GM19397 (cell line): ENCODE data around the gene PTPN1.
"Not testable (repeated sequence)": the region's sequence is repeated elsewhere in the genome, so short reads cannot be mapped to it uniquely, and the experiment has no call there.

Experiments
- ATAC-seq: cut with Tn5 transposase; IDR thresholded peaks from one replicate; pipeline ENCODE4 v1.9.1; 2021; ENCODE audit warnings: mild to moderate bottlenecking, moderate library complexity; ENCODE audit not compliant: unreplicated experiment

PTPN1 gene

GRCh38 chr20:50587291-50587961 lies 77.2 kb downstream of the PTPN1 start:
- ATAC-seq: no peak

- ATAC-seq: no peak
Observed at GRCh38 chr20:50588034-50588736, 78.0 kb downstream of the PTPN1 start.

- no peak for ATAC-seq
Observed at GRCh38 chr20:50589548-50590347, 79.6 kb downstream of the PTPN1 start.

GRCh38 chr20:50590348-50590664 lies 80.1 kb downstream of the PTPN1 start:
- no peak for ATAC-seq

- no peak for ATAC-seq
Observed at GRCh38 chr20:50591233-50591852, 81.2 kb downstream of the PTPN1 start.

- ATAC-seq: no peak
Observed at GRCh38 chr20:50592282-50593004, 82.3 kb downstream of the PTPN1 start.

GRCh38 chr20:50593005-50593335 lies 82.8 kb downstream of the PTPN1 start:
- ATAC-seq: no peak

GRCh38 chr20:50594231-50594590 lies 84.0 kb downstream of the PTPN1 start:
- ATAC-seq: no peak

GRCh38 chr20:50594591-50595432 lies 84.6 kb downstream of the PTPN1 start:
- no peak for ATAC-seq

- no peak for ATAC-seq
Observed at GRCh38 chr20:50595433-50595895, 85.3 kb downstream of the PTPN1 start.

GRCh38 chr20:50595988-50596693 lies 86.0 kb downstream of the PTPN1 start:
- no peak for ATAC-seq

GRCh38 chr20:50596694-50597021 lies 86.5 kb downstream of the PTPN1 start:
- no peak for ATAC-seq

GRCh38 chr20:50597406-50597969 lies 87.3 kb downstream of the PTPN1 start:
- ATAC-seq: no peak

GRCh38 chr20:50598074-50598473 lies 87.9 kb downstream of the PTPN1 start:
- no peak for ATAC-seq

- ATAC-seq: not testable (repeated sequence)
Observed at GRCh38 chr20:50598768-50599167, 88.6 kb downstream of the PTPN1 start.

- ATAC-seq: no peak
Observed at GRCh38 chr20:50600281-50600895, 90.2 kb downstream of the PTPN1 start.

GRCh38 chr20:50601511-50602431 lies 91.6 kb downstream of the PTPN1 start:
- ATAC-seq: no peak
